HG02623 (cell line): Measurements from ENCODE around the gene ADSL.
A peak's percentile ranks its signal among the peaks of the same experiment; 100 is the strongest.

Source experiments
- ATAC-seq: cut with Tn5 transposase; IDR thresholded peaks from one replicate; pipeline ENCODE4 v1.9.1; 2021; ENCODE audit warnings: moderate library complexity; ENCODE audit not compliant: unreplicated experiment

ADSL gene

DNA sequence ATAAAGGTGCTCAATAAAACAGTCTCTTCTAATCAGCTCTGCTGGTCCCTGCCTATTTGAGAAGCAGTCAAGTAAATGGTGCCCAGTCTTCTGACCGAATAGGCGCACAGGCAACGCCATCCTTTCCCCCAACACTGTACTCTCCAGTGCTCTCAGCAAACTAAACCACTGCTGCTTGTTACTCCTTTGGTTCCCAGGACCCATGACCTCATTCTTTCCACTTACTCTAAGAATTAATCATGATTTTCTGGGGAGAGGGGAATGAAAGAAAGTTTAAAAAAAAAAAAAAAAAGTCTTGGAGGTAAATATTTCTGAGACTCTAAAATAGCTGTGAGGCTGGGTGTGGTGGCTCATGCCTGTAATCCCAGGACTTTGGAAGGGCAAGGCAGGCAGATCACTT, 87.8 kb downstream of the ADSL start:
- ATAC-seq, result no peak

DNA sequence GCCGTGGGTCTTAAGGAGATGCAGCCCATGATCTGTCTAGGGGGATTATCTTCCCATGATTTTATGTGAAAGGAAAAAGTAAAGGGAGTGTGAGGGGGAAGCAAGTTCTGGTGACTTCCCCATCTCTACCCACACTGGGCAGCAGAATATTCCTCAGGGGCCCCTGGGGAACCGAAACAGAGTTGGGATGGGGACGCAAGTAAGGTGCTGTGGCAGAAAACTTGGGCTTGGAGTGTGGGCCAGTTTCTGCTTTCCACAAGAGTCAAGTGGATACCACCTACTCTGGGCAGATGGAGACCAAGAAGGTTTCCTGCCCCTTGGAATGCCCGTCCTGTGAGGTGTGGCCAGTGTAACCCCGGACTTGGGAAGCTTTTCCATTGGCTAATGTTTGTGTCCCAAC, 88.4 kb downstream of the ADSL start:
- ATAC-seq, result no peak

DNA sequence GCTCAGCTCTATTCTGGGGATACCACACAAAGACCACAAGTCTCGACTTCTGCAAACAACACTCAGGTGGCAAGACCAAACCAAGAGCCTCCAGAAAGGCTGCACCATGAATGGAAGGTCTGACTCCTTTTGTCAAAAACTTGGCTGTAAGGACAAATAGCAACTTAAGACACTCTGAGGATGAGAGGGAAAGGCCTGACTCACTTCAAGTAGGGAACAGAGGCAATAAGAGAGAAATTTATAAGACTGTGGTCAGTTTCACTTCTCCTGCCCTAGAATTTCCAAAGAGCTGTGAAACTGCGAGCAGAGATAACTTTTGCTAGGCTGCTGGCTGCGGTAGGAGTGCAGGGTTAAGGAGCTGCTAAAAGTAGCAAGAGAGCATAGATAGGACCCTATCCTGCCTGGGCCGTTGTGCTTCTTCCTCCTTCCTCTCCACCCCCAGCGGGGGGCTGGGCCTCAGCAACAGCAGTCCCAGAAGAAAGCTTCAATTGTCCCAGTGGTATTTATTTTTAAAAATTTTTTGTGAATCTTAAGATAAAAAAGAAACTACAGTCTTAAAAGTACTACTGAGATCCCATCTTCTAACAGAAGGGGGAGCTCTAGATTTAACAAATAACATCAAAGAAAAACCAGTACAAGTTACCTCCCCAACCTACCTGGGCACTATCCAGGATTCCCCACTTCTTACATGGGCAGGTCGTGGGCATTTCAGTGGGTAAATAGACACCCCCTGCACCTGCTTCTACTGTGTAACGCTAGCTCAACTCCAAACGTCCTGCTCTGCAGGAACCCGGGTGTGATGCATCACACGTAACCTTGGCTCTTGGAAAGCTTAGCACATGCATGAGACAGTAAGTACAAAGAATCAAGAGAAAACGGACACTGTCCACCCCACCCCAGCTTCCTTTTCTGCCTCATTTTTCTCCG, 90.5 kb downstream of the ADSL start:
- ATAC-seq, result peak; percentile 55
